Mesenchymal stem cell (in vitro differentiated cells and primary cell): ENCODE measurements around the gene SYNE2.

ENCODE experiments used
- DNase-seq: peaks from one replicate; pipeline ENCODE4 v3.0.0-alpha.2; 2013
- H2AFZ ChIP-seq: one replicate; pipeline ENCODE4 v1.6.1; 2013; ENCODE audit warnings: low read depth, mild to moderate bottlenecking, control low read depth, inconsistent platforms, low read length, moderate library complexity
- H2AK5ac ChIP-seq: 2 replicates; pipeline ENCODE4 v1.6.1; 2013; ENCODE audit warnings: low read length, moderate library complexity, mild to moderate bottlenecking, inconsistent platforms; ENCODE audit not compliant: severe bottlenecking
- H2BK120ac ChIP-seq: one replicate; pipeline ENCODE4 v1.6.1; 2013; ENCODE audit warnings: low read depth, mild to moderate bottlenecking, inconsistent platforms, low read length, moderate library complexity
- H2BK12ac ChIP-seq, 2 experiments: one replicate each; pipeline ENCODE4 v1.6.1; 2013; ENCODE audit warnings: inconsistent platforms in 2 of 2, low read length in 2 of 2, mild to moderate bottlenecking in 2 of 2, moderate library complexity in 2 of 2, control low read depth in 1 of 2
- H2BK15ac ChIP-seq: one replicate; pipeline ENCODE4 v1.6.1; 2013; ENCODE audit warnings: mild to moderate bottlenecking, low read depth, inconsistent platforms; ENCODE audit not compliant: poor library complexity, severe bottlenecking
- H2BK5ac ChIP-seq: 2 replicates; pipeline ENCODE4 v1.6.1; 2013; ENCODE audit warnings: low read depth, mild to moderate bottlenecking, low read length, control low read depth, inconsistent platforms; ENCODE audit not compliant: poor library complexity, severe bottlenecking
- H3K14ac ChIP-seq, 2 experiments: one replicate each; pipeline ENCODE4 v1.6.1; 2013; ENCODE audit warnings: inconsistent platforms in 2 of 2, low read length in 2 of 2, control low read depth in 1 of 2, mild to moderate bottlenecking in 1 of 2, moderate library complexity in 1 of 2
- H3K18ac ChIP-seq, 2 experiments: one replicate each; pipeline ENCODE4 v1.6.1; 2013; ENCODE audit warnings: inconsistent platforms in 2 of 2, low read length in 2 of 2, control low read depth in 1 of 2, low read depth in 1 of 2, mild to moderate bottlenecking in 1 of 2
- H3K23ac ChIP-seq, 2 experiments: one replicate each; pipeline ENCODE4 v1.6.1; 2013; ENCODE audit warnings: inconsistent platforms in 2 of 2, low read length in 2 of 2, mild to moderate bottlenecking in 2 of 2, moderate library complexity in 2 of 2, control low read depth in 1 of 2
- H3K27ac ChIP-seq: 2 replicates; pipeline ENCODE4 v1.5.1; 2013; ENCODE audit warnings: mild to moderate bottlenecking, moderate library complexity, low read length, control low read depth, inconsistent platforms; ENCODE audit not compliant: poor library complexity, severe bottlenecking
- H3K27me3 ChIP-seq, 2 experiments: 2 replicates each; pipeline versions ENCODE4 v1.6.1 to v1.7.0; 2013; ENCODE audit warnings: low read length in 2 of 2, mild to moderate bottlenecking in 2 of 2, moderate library complexity in 2 of 2, control low read depth in 1 of 2, inconsistent platforms in 1 of 2; ENCODE audit not compliant: control insufficient read depth in 1 of 2, insufficient read depth in 1 of 2
- H3K36me3 ChIP-seq, 2 experiments: 2 replicates each; pipeline versions ENCODE4 v1.6.1 to v1.7.0; 2013; ENCODE audit warnings: low read length in 2 of 2, control low read depth in 1 of 2, inconsistent platforms in 1 of 2, low read depth in 1 of 2, mild to moderate bottlenecking in 1 of 2; ENCODE audit not compliant: insufficient read depth in 2 of 2, control insufficient read depth in 1 of 2
- H3K4ac ChIP-seq, 2 experiments: one replicate each; pipeline ENCODE4 v1.6.1; 2013; ENCODE audit warnings: inconsistent platforms in 2 of 2, low read length in 2 of 2, mild to moderate bottlenecking in 2 of 2, moderate library complexity in 2 of 2, control low read depth in 1 of 2, low read depth in 1 of 2
- H3K4me1 ChIP-seq: 2 replicates; pipeline ENCODE4 v1.6.1; 2013; ENCODE audit warnings: low read depth, low read length, control low read depth; ENCODE audit not compliant: control insufficient read depth, insufficient read depth
- H3K4me2 ChIP-seq: 2 replicates; pipeline ENCODE4 v1.6.1; 2013; ENCODE audit warnings: low read length, mild to moderate bottlenecking, inconsistent platforms; ENCODE audit not compliant: poor library complexity, severe bottlenecking
- H3K4me3 ChIP-seq, 2 experiments: 2 replicates each; pipeline versions ENCODE4 v1.5.1 to v1.7.0; 2013; ENCODE audit warnings: low read length in 2 of 2, mild to moderate bottlenecking in 2 of 2, control low read depth in 1 of 2, low read depth in 1 of 2; ENCODE audit not compliant: insufficient read depth in 1 of 2
- H3K79me1 ChIP-seq: replicated peaks from 2 replicates; pipeline ENCODE4 v1.6.1; 2013; ENCODE audit warnings: mild to moderate bottlenecking, control low read depth, low read length, inconsistent platforms; ENCODE audit not compliant: poor library complexity, severe bottlenecking
- H3K9ac ChIP-seq: 2 replicates; pipeline ENCODE4 v1.7.0; 2013; ENCODE audit warnings: mild to moderate bottlenecking, low read length, moderate library complexity
- H3K9me3 ChIP-seq: 2 replicates; pipeline ENCODE4 v1.7.0; 2013; ENCODE audit warnings: mild to moderate bottlenecking, low read length; ENCODE audit not compliant: control insufficient read depth
- H4K8ac ChIP-seq: one replicate; pipeline ENCODE4 v1.6.1; 2013; ENCODE audit warnings: inconsistent platforms, mild to moderate bottlenecking, low read length, moderate library complexity
- H4K91ac ChIP-seq: one replicate; pipeline ENCODE4 v1.6.1; 2013; ENCODE audit warnings: mild to moderate bottlenecking, low read length, inconsistent platforms
- WGBS: methylation state at CpG from one replicate; pipeline ENCODE4 v1.1.7; 2013; ENCODE audit warnings: mixed read lengths; 5-methylcytosine and 5-hydroxymethylcytosine counted together

The SYNE2 gene

DNA sequence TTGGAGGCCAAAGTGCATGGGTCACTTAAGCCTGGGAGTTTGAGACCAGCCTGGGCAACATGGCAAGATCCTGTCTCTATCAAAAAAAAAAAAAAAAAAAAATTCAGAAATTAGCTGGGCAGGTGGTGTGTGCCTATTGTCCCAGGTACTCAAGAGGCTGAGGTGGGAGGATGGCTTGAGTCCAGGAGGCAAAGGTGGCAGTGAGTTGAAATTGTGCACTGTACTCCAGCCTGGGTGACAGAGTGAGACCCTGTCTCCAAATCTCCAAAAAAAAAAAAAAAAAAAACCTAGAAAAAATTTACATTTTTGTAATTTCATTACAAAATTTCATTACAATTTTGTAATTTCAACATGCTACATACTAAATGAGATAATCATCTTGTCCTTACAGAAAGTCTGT is 42.7 kb downstream of the SYNE2 start:
- no peaks in the 10 kb centered on the region for H3K27me3 ChIP-seq
- no peak for DNase-seq
- H3K4me3 ChIP-seq: no peak overlapping the region
- H3K4ac ChIP-seq: no peak overlapping the region
- no peak overlapping the region for H2BK120ac ChIP-seq
- H2BK5ac ChIP-seq: no peak overlapping the region
- no peak overlapping the region for H3K4me2 ChIP-seq
- no peak overlapping the region for H3K18ac ChIP-seq
- H4K8ac ChIP-seq: no peak overlapping the region
- H3K4me1 ChIP-seq: peaks cover 23% of the 10 kb centered on the region
- no peak overlapping the region for H2BK15ac ChIP-seq
- H2AFZ ChIP-seq: no peak overlapping the region
- H4K91ac ChIP-seq: no peak overlapping the region
- H2BK12ac ChIP-seq: no peak overlapping the region
- H3K14ac ChIP-seq: no peak overlapping the region
- peaks cover 9% of the 10 kb centered on the region for H3K79me1 ChIP-seq
- no peaks in the 10 kb centered on the region for H3K9me3 ChIP-seq
- H3K9ac ChIP-seq: no peak overlapping the region
- no peaks in the 10 kb centered on the region for H3K36me3 ChIP-seq
- H3K23ac ChIP-seq: no peak overlapping the region
- no peak overlapping the region for H3K27ac ChIP-seq
- H2AK5ac ChIP-seq: no peak overlapping the region

DNA sequence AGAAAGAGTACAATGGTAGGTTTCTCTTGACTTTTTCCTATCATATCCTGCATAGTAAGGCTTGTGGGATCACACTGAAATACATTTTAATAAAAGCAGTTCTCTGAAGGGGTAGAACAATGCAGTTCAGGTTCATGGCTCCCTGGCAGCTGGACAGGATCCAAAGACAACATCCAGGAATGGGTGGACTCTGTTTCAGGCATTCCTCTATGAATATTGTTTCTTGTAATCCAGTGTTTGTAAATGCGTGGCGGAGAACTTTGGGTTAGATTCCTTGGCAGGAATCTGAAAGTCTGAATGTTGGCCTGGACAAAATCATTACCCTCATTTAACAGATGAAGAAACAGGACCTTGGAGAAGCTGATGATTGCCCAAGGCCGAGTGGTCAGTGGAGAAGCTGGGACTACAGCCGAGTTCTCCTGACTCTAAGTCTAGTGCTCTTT is 43.5 kb downstream of the SYNE2 start:
- DNase-seq: peak; percentile 36
- Histone ChIP-seq H3K23ac (no peak overlapping the region), H2BK12ac (no peak overlapping the region), H3K4me3 (no peak overlapping the region), H2BK120ac (no peak overlapping the region), H3K27me3 (no peaks in the 10 kb centered on the region), H3K14ac (no peak overlapping the region), H3K27ac (peak overlapping the region; percentile 93), H4K8ac (no peak overlapping the region), H3K79me1 (peaks cover 7% of the 10 kb centered on the region), H3K36me3 (no peaks in the 10 kb centered on the region), H3K9me3 (no peaks in the 10 kb centered on the region), H2BK15ac (no peak overlapping the region), H3K4ac (no peak overlapping the region), H4K91ac (no peak overlapping the region), H3K18ac (no peak overlapping the region), H2AFZ (no peak overlapping the region), H2BK5ac (peak overlapping the region; percentile 74), H3K4me2 (peak overlapping the region; percentile 50), H2AK5ac (no peak overlapping the region), H3K9ac (peak overlapping the region; percentile 7), H3K4me1 (peaks cover 23% of the 10 kb centered on the region)
- 67% methylated on average over 3 of the region's 4 CpGs for WGBS

DNA sequence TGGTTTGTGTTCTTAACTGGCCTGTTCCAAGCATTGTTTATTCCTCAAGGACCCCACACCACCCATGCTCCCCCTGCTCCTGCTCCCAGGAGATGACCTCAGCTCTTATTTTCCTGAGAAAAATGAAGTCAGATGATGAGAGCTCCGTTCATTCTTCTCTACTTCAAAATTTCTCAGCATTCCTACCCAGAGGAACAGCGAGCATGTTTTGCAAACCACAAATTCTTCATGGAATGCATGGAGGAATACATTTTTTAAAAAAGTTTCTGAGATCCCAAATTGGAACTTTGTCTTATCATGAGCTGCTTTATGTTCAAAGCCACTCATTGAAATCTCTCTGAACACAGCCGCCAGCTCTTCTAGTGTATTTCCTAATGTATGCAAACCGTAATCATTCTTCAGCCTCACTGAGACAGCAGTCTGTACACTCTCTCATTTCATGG is 44.9 kb downstream of the SYNE2 start:
- Histone ChIP-seq H3K4me3 (no peak overlapping the region), H3K14ac (peak overlapping the region in 1 of 2 experiments; percentile 18), H3K23ac (no peak overlapping the region), H3K36me3 (no peaks in the 10 kb centered on the region), H3K27ac (peak overlapping the region; percentile 80), H3K9me3 (no peaks in the 10 kb centered on the region), H2BK15ac (no peak overlapping the region), H3K18ac (peak overlapping the region in 1 of 2 experiments; percentile 61), H4K91ac (no peak overlapping the region), H2AK5ac (peak overlapping the region; percentile 96), H3K9ac (no peak overlapping the region), H4K8ac (no peak overlapping the region), H3K27me3 (no peaks in the 10 kb centered on the region), H2BK120ac (no peak overlapping the region), H3K4ac (no peak overlapping the region), H3K4me1 (peaks cover 29% of the 10 kb centered on the region), H2AFZ (no peak overlapping the region), H2BK5ac (no peak overlapping the region), H3K79me1 (peaks cover 14% of the 10 kb centered on the region), H2BK12ac (peak overlapping the region in 1 of 2 experiments; percentile 26), H3K4me2 (no peak overlapping the region)
- 85% methylated on average over 2 of the region's 4 CpGs for WGBS
- DNase-seq: peak; percentile 57

DNA sequence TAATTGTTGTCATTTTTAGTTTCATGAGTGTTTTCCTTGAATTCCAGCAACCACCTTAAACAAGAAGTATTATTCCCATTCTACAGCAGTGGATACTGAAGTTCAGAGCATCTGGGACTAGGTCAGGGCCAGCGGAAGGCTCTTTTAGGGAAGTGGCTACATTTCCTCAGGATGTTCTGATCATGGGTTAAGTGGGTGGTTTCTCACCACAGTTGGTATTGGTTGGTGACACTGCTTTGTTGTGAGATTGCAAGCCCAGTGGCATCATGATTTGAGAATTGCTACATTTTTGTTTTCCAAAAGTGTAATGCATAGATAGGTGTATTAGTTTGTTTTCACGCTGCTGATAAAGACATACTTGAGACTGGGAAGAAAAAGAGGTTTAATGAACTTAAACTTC is 47.1 kb downstream of the SYNE2 start:
- no peak overlapping the region for H3K27ac ChIP-seq
- no peak overlapping the region for H2AFZ ChIP-seq
- no peak overlapping the region for H3K4me2 ChIP-seq
- H2BK5ac ChIP-seq: no peak overlapping the region
- DNase-seq: no peak
- no peak overlapping the region for H3K4ac ChIP-seq
- WGBS: 97% methylated on average over 2 of the region's 2 CpGs
- peaks cover 14% of the 10 kb centered on the region for H3K79me1 ChIP-seq
- peaks cover 20% of the 10 kb centered on the region for H3K4me1 ChIP-seq
- no peak overlapping the region for H4K8ac ChIP-seq
- H3K9ac ChIP-seq: no peak overlapping the region
- H2BK15ac ChIP-seq: no peak overlapping the region
- H2BK12ac ChIP-seq: no peak overlapping the region
- no peak overlapping the region for H3K4me3 ChIP-seq
- H3K36me3 ChIP-seq: no peaks in the 10 kb centered on the region
- no peak overlapping the region for H3K23ac ChIP-seq
- no peak overlapping the region for H3K18ac ChIP-seq
- H2BK120ac ChIP-seq: no peak overlapping the region
- no peaks in the 10 kb centered on the region for H3K9me3 ChIP-seq
- H3K27me3 ChIP-seq: no peaks in the 10 kb centered on the region
- H4K91ac ChIP-seq: no peak overlapping the region
- H2AK5ac ChIP-seq: no peak overlapping the region
- H3K14ac ChIP-seq: no peak overlapping the region
